Body of pancreas (tissue), 4 donors: Measurements from ENCODE around the gene LY6G5C.

Source experiments
- POLR2A ChIP-seq, 3 donors: fragments of 450-650 bp; IDR thresholded peaks; one replicate each; pipeline ENCODE4 v1.6.1; 2016; ENCODE audit warnings: antibody characterized with exemption in 3 of 3, mild to moderate bottlenecking in 2 of 3
- TF ChIP-seq, protein P1 (sequence below), 7 experiments: fragments of 450-650 bp in 4 of 7; fragments of 200-600 bp in 3 of 7; sonication (generic) in 3 of 7; IDR thresholded peaks; one replicate each; pipeline ENCODE4 v1.5.1; 2016 to 2019; ENCODE audit warnings: antibody characterized with exemption in 7 of 7

DNA sequence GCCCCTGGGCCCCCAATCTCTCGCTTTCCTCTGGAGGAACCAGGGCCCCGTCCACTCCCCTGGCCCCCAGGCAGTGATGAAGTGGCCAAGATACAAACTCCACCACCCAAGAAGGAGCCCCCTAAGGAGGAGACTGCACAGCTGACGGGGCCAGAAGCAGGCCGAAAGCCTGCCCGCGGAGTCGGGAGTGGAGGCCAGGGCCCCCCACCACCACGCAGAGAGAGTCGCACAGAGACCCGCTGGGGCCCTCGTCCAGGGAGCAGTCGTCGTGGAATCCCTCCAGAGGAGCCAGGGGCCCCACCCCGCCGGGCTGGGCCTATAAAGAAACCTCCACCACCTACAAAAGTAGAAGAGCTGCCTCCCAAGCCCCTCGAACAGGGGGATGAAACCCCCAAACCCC lies 49.7 kb downstream of the LY6G5C start:
- TF ChIP-seq, protein P1, sequence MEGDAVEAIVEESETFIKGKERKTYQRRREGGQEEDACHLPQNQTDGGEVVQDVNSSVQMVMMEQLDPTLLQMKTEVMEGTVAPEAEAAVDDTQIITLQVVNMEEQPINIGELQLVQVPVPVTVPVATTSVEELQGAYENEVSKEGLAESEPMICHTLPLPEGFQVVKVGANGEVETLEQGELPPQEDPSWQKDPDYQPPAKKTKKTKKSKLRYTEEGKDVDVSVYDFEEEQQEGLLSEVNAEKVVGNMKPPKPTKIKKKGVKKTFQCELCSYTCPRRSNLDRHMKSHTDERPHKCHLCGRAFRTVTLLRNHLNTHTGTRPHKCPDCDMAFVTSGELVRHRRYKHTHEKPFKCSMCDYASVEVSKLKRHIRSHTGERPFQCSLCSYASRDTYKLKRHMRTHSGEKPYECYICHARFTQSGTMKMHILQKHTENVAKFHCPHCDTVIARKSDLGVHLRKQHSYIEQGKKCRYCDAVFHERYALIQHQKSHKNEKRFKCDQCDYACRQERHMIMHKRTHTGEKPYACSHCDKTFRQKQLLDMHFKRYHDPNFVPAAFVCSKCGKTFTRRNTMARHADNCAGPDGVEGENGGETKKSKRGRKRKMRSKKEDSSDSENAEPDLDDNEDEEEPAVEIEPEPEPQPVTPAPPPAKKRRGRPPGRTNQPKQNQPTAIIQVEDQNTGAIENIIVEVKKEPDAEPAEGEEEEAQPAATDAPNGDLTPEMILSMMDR (IDR thresholded peaks at IDR 0.05): no peak
- no peak for TF ChIP-seq POLR2A (IDR thresholded peaks at IDR 0.05)
